K562 (cell line): Measurements from ENCODE around the gene MALSU1. TPM values are rescaled to one million over a fixed set of nuclear protein-coding genes. Genes with fewer than 3 reads are reported as not detected.
A peak's percentile ranks its signal among the peaks of the same experiment; 100 is the strongest.

ENCODE experiments used
- ASH1L ChIP-seq: fragments of 450-650 bp; IDR thresholded peaks from 2 replicates; pipeline ENCODE4 v1.6.1; 2018; ENCODE audit warnings: borderline replicate concordance, mild to moderate bottlenecking, low read depth; ENCODE audit not compliant: partially characterized antibody
- ATF1 ChIP-seq, 2 experiments: fragments of 450-650 bp in 1 of 2; IDR thresholded peaks; 2 replicates each; pipeline ENCODE4 v1.6.1; 2016; ENCODE audit warnings: missing compliant biosample characterization in 1 of 2, missing genetic modification characterization in 1 of 2
- E2F1 ChIP-seq: sonication (generic); formaldehyde crosslinking; IDR thresholded peaks from 2 replicates; pipeline ENCODE4 v1.8.1; 2023; ENCODE audit warnings: mild to moderate bottlenecking, missing genetic modification reagents, moderate library complexity
- FOXO4 ChIP-seq: fragments of 450-650 bp; formaldehyde crosslinking; IDR thresholded peaks from 2 replicates; pipeline ENCODE4 v1.4.0; 2020; ENCODE audit warnings: mild to moderate bottlenecking, moderate library complexity
- MNT ChIP-seq, 2 experiments: fragments of 450-650 bp; conservative IDR thresholded peaks; 2 replicates each; pipeline ENCODE4 v1.6.1; 2017; ENCODE audit warnings: mild to moderate bottlenecking in 2 of 2, moderate library complexity in 2 of 2
- NKRF ChIP-seq: fragments of 450-650 bp; IDR thresholded peaks from 2 replicates; pipeline ENCODE4 v1.6.1; 2016; ENCODE audit warnings: borderline replicate concordance
- ZBTB40 ChIP-seq, 2 experiments: fragments of 450-650 bp in 1 of 2; sonication (generic) in 1 of 2; formaldehyde crosslinking in 1 of 2; IDR thresholded peaks; 2 replicates each; pipeline versions ENCODE4 v1.7.1 to v1.9.0; 2016 to 2022; ENCODE audit warnings: inconsistent platforms in 1 of 2, mild to moderate bottlenecking in 1 of 2, missing genetic modification reagents in 1 of 2
- ZBTB43 ChIP-seq: sonication (generic); formaldehyde crosslinking; IDR thresholded peaks from 2 replicates; pipeline ENCODE4 v1.8.0; 2023; ENCODE audit warnings: mild to moderate bottlenecking, missing genetic modification reagents
- ZC3H8 ChIP-seq: fragments of 450-650 bp; IDR thresholded peaks from 2 replicates; pipeline ENCODE4 v1.6.1; 2017
- polyA plus RNA-seq, 8 experiments: library from polyadenylated mRNA; depleted of rRNA in 4 of 8; stranded (reverse) in 5 of 8; unstranded in 3 of 8; fragments of >200 nt; fragmentation: Nextera tagmentation in 2 of 8; fragmentation: Illumina TruSeq in 1 of 8; extraction: Ambion mirVana in 2 of 8; extraction: Trizol in 1 of 8; gene quantifications; 2 replicates each; pipeline versions ENCODE4 v1.2.1 to v1.2.3, GENCODE V29; 2011 to 2014; ENCODE audit warnings: inconsistent platforms in 1 of 8, missing spikeins in 1 of 8
- total RNA-seq, 7 experiments: library from RNA; depleted of rRNA in 6 of 7; stranded (reverse); fragments of >200 nt in 6 of 7; fragmentation: Illumina TruSeq in 2 of 7; extraction: Trizol in 2 of 7; gene quantifications; 2 replicates each; pipeline versions ENCODE4 v1.2.1 to v1.2.3, GENCODE V29; 2011 to 2021; ENCODE audit warnings: low replicate concordance in 1 of 7

MALSU1 gene
- total and polyA plus RNA-seq, 9 of the 15 experiments (the other 6 are each of a cell fraction or from before 2014, with no cell fraction given) = 12.3 to 308 (median 81.2) TPM

- TF ChIP-seq ASH1L (no peak), ZC3H8 (no peak), MNT (conservative IDR thresholded peaks at IDR 0.05) (0 out of 4 replicates have a peak, but pooled peaks of 1 of the 2 experiments have one; percentile 46), E2F1 (no peak), ZBTB43 (no peak), FOXO4 (CRISPR knock-in tag) (no peak), ZBTB40 (IDR thresholded peaks at IDR 0.05) (0 out of 2 replicates have a peak, but pooled peaks have one; percentile 6), ZBTB40 (CRISPR knock-in tag; IDR thresholded peaks at IDR 0.05) (no peak), ATF1 (CRISPR knock-in tag; IDR thresholded peaks at IDR 0.05) (no peak), ATF1 (tag; IDR thresholded peaks at IDR 0.05) (no peak), NKRF (no peak)
Observed at GRCh38 chr7:23347682-23348180, 48.6 kb downstream of the MALSU1 start (continued).
